Colonic mucosa (tissue), 4 donors: ENCODE data around the gene ZNF516. TPM values are rescaled to one million over a fixed set of nuclear protein-coding genes. Genes with fewer than 3 reads are reported as not detected.
A peak's percentile ranks its signal among the peaks of the same experiment; 100 is the strongest.

Experiments
- DNase-seq: peaks from one replicate; pipeline ENCODE4 v3.0.0-alpha.2; 2020
- H3K27ac ChIP-seq: fragments of 200-600 bp; one replicate; pipeline ENCODE4 v1.8.0; 2021
- H3K27me3 ChIP-seq: fragments of 200-600 bp; one replicate; pipeline ENCODE4 v1.8.0; 2021
- H3K36me3 ChIP-seq: fragments of 200-600 bp; one replicate; pipeline ENCODE4 v1.8.0; 2021
- H3K4me1 ChIP-seq: fragments of 200-600 bp; one replicate; pipeline ENCODE4 v1.8.0; 2021; ENCODE audit warnings: mild to moderate bottlenecking
- H3K4me3 ChIP-seq: fragments of 200-600 bp; one replicate; pipeline ENCODE4 v1.8.0; 2021
- H3K9ac ChIP-seq, 2 donors: one replicate each; pipeline ENCODE4 v1.7.0; 2013; ENCODE audit warnings: control low read depth in 2 of 2, low read depth in 2 of 2, low read length in 2 of 2
- H3K9me3 ChIP-seq: fragments of 200-600 bp; one replicate; pipeline ENCODE4 v1.8.0; 2021
- intact Hi-C: fragments of 100-400 bp; cut with DNase I; formaldehyde crosslinking; loops from one replicate; pipeline ENCODE4 v1.14.1; 2022
- total RNA-seq, 2 donors: library from RNA; stranded (reverse); fragmentation: NEBNext Ultra II Directional in 1 of 2; extraction: Animal tissue kit (Norgen Biotek cat#: 25700) in 1 of 2; gene quantifications; one replicate each; pipeline ENCODE4 v1.2.1, GENCODE V29; 2021
- TF ChIP-seq, protein P1 (sequence below): fragments of 200-600 bp; IDR thresholded peaks from one replicate; pipeline ENCODE4 v1.8.0; 2022; ENCODE audit warnings: antibody characterized with exemption, mild to moderate bottlenecking
- donor health status: healthy.
- donor health status: DM: no; HTN: no; CAD: no.
- donor health status: DM: no; HTN: no; CAD: no.

Gene ZNF516
- total RNA-seq, 2 donors from 2014 or later, result 15.2 to 21.3 TPM

DNA sequence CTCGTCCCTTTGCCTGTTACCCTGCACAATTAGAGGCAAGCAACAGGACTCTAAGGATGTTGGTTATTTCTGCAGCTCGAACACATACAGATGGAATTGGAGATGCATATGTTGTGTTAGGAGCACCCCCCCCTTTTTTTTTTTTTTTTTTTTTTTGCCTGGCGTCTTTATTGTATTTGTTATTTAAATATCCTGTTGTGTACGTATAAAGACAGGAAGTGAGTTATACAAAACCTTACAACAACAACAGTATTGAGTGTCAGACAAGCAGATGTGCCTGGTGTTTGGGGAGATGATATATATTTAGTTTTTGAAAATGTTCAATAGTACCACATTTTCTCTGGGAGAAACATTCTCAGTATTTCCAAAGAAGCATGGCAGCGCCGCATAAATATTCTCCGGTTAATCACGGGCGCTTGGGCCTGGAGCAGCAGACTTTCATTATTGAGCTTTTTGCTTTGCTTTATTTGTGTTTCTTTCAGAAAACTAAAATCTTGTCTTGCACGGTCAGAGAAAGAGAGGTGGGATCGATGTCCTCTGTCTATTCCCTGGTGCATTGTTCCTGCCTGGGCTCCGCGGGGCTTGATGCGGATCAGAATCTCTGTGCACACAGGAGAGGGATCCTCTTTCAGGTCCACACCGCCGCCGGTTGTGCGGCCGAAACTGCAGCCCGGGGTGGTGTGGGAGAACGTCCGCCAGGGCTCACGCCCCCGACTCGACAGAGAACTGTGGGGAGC is 23.2 kb upstream of the ZNF516 start:
- intact Hi-C loops, result loop anchor here (10.0 kb wide), 1 partner anchor 113 kb away; no protein-coding TSS in a partner anchor
- Histone ChIP-seq H3K4me1 (no peaks in the 10 kb centered on the region), H3K36me3 (no peaks in the 10 kb centered on the region), H3K9me3 (no peaks in the 10 kb centered on the region), H3K27me3 (no peaks in the 10 kb centered on the region), H3K27ac (peak overlapping the region; percentile 34), H3K4me3 (peak overlapping the region; percentile 17), H3K9ac (peak overlapping the region; percentile 41)
- peak; percentile 23 for DNase-seq
- TF ChIP-seq, protein P1, sequence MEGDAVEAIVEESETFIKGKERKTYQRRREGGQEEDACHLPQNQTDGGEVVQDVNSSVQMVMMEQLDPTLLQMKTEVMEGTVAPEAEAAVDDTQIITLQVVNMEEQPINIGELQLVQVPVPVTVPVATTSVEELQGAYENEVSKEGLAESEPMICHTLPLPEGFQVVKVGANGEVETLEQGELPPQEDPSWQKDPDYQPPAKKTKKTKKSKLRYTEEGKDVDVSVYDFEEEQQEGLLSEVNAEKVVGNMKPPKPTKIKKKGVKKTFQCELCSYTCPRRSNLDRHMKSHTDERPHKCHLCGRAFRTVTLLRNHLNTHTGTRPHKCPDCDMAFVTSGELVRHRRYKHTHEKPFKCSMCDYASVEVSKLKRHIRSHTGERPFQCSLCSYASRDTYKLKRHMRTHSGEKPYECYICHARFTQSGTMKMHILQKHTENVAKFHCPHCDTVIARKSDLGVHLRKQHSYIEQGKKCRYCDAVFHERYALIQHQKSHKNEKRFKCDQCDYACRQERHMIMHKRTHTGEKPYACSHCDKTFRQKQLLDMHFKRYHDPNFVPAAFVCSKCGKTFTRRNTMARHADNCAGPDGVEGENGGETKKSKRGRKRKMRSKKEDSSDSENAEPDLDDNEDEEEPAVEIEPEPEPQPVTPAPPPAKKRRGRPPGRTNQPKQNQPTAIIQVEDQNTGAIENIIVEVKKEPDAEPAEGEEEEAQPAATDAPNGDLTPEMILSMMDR, result no peak

- Histone ChIP-seq H3K27me3 (no peaks in the 10 kb centered on the region), H3K9me3 (no peaks in the 10 kb centered on the region), H3K4me3 (no peak overlapping the region), H3K9ac (no peak overlapping the region), H3K4me1 (no peaks in the 10 kb centered on the region), H3K36me3 (no peaks in the 10 kb centered on the region), H3K27ac (no peak overlapping the region)
- intact Hi-C loops, result loop anchor here (10.0 kb wide), 1 partner anchor 111 kb away; no protein-coding TSS in a partner anchor
- DNase-seq, result no peak
- TF ChIP-seq, protein P1, result no peak
These were observed 20.5 kb upstream of the ZNF516 start for GRCh38 chr18:76515576-76515975.

GRCh38 chr18:76514573-76514972 is 19.5 kb upstream of the ZNF516 start:
- Histone ChIP-seq H3K4me1 (no peaks in the 10 kb centered on the region), H3K9me3 (no peaks in the 10 kb centered on the region), H3K9ac (no peak overlapping the region), H3K36me3 (no peaks in the 10 kb centered on the region), H3K27ac (no peak overlapping the region), H3K27me3 (no peaks in the 10 kb centered on the region), H3K4me3 (no peak overlapping the region)
- intact Hi-C loops, result loop anchor here (10.0 kb wide), 1 partner anchor 110 kb away; no protein-coding TSS in a partner anchor
- DNase-seq, result no peak
- TF ChIP-seq, protein P1, result no peak

DNA sequence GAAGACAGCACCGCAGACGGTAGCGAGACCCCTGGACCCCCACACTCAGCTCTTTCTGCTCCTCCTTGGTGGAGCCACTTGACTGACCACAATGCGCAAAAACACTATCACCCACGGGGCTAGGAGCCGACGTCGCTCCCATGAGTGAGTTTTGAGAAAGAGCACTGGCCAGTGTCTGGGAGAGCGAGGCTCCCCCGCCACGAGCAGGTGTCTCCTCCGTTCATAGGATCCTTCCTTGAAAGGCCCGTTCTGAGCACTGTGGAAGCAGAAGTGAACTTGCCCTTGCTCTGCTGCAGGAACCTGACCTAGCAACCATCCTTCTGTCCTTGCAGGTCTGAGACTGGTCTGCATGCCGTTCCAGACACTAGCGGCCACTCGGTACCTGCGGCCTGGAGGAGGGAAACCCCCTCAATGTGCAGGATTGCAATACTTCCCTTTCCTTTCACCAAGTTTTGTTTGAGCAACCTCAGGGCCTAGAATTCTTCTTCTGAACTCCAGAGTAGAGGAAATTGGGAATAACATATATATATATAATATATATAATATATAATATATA is 12.9 kb upstream of the ZNF516 start:
- H3K9ac ChIP-seq, result no peak overlapping the region
- H3K27me3 ChIP-seq, result no peaks in the 10 kb centered on the region
- no peaks in the 10 kb centered on the region for H3K36me3 ChIP-seq
- H3K9me3 ChIP-seq, result no peaks in the 10 kb centered on the region
- DNase-seq, result no peak
- intact Hi-C loops, result no loop called here
- no peak overlapping the region for H3K4me3 ChIP-seq
- no peak overlapping the region for H3K27ac ChIP-seq
- H3K4me1 ChIP-seq, result no peaks in the 10 kb centered on the region
- TF ChIP-seq, protein P1, result no peak

- Histone ChIP-seq H3K4me3 (no peak overlapping the region), H3K9me3 (no peaks in the 10 kb centered on the region), H3K27ac (no peak overlapping the region), H3K9ac (no peak overlapping the region), H3K27me3 (no peaks in the 10 kb centered on the region), H3K4me1 (no peaks in the 10 kb centered on the region), H3K36me3 (no peaks in the 10 kb centered on the region)
- no peak for DNase-seq
- intact Hi-C loops, result no loop called here
- TF ChIP-seq, protein P1, result no peak
These were observed 12.1 kb upstream of the ZNF516 start for GRCh38 chr18:76506974-76507764.
